ENCODE data around the gene ABHD6.

- TF ChIP-seq TCF7L2 (IDR thresholded peaks at IDR 0.05; ENCODE audit: borderline replicate concordance, extremely low read depth, insufficient read depth, insufficient read length) (no peak), POLR2A (IDR thresholded peaks at IDR 0.05; ENCODE audit: borderline replicate concordance, extremely low read depth, insufficient read depth, insufficient read length) (no peak), ATF3 (IDR thresholded peaks at IDR 0.05) (no peak), YY1 (IDR thresholded peaks at IDR 0.05; ENCODE audit: extremely low read depth, insufficient replicate concordance, low read depth, low read length) (no peak), CTCF (IDR thresholded peaks at IDR 0.05 in 2 of 3, conservative IDR thresholded peaks at IDR 0.05 in 1 of 3; ENCODE audit: borderline replicate concordance in 1 of 3, insufficient read depth in 1 of 3, low read depth in 2 of 3, low read length in 2 of 3) (no peak), POLR2AphosphoS5 (IDR thresholded peaks at IDR 0.05; ENCODE audit: low read depth, low read length) (no peak), EZH2 (IDR thresholded peaks at IDR 0.05) (no peak), MAX (IDR thresholded peaks at IDR 0.05) (no peak), ZBTB33 (IDR thresholded peaks at IDR 0.05; ENCODE audit: extremely low read depth, insufficient replicate concordance, low read length) (no peak), SRF (IDR thresholded peaks at IDR 0.05; ENCODE audit: low read depth) (no peak), SIN3A (IDR thresholded peaks at IDR 0.05; ENCODE audit: low read depth) (no peak), SP1 (IDR thresholded peaks at IDR 0.05; ENCODE audit: low read depth) (no peak)
These were observed 23.1 kb downstream of the ABHD6 start for GRCh38 chr3:58260733-58261132.
